ENCODE measurements around the gene CCR6.

CCR6 gene

DNA sequence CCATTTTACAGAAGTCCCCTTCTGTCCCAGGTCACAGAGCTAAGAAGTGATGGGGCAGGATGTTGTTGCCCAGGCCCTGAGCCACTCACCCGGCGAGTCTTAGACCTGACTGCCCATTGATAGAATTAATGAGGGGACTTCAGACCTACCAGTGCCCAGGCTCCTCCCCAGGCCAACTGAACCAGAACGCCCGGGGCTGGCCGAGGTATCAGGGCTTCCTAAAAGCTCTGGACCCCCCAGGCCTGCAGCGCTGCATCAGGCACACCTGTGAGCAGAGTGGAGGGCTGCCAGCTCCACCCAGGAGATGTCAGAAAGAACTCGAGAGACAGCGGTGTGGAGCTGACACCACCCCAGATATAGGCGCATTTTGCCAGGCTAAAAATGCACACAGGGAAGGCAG is 31.4 kb downstream of the CCR6 start:
- H3K27ac ChIP-seq: no peak overlapping the region
- TF ChIP-seq, protein P1, sequence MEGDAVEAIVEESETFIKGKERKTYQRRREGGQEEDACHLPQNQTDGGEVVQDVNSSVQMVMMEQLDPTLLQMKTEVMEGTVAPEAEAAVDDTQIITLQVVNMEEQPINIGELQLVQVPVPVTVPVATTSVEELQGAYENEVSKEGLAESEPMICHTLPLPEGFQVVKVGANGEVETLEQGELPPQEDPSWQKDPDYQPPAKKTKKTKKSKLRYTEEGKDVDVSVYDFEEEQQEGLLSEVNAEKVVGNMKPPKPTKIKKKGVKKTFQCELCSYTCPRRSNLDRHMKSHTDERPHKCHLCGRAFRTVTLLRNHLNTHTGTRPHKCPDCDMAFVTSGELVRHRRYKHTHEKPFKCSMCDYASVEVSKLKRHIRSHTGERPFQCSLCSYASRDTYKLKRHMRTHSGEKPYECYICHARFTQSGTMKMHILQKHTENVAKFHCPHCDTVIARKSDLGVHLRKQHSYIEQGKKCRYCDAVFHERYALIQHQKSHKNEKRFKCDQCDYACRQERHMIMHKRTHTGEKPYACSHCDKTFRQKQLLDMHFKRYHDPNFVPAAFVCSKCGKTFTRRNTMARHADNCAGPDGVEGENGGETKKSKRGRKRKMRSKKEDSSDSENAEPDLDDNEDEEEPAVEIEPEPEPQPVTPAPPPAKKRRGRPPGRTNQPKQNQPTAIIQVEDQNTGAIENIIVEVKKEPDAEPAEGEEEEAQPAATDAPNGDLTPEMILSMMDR (conservative IDR thresholded peaks at IDR 0.05): no peak

DNA sequence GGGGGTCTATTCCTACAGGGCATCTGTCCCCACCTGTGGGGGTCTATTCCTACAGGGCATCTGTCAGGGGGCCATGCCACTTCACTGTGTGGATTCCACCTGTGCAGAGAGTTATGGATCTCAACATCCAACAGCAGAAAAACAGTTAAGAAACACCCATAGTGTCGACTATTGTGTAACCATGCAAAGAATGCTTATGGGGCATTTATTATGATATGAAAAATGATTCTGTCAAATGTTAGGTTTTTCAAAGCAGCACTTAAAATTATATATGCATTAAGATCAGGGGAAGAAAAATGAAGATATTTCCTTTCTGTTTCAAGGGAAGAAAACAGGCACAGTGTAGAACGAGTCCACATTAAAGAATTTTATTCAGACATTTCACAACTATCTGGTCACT is 32.0 kb downstream of the CCR6 start:
- TF ChIP-seq, protein P1 (conservative IDR thresholded peaks at IDR 0.05): no peak
- no peak overlapping the region for H3K27ac ChIP-seq

DNA sequence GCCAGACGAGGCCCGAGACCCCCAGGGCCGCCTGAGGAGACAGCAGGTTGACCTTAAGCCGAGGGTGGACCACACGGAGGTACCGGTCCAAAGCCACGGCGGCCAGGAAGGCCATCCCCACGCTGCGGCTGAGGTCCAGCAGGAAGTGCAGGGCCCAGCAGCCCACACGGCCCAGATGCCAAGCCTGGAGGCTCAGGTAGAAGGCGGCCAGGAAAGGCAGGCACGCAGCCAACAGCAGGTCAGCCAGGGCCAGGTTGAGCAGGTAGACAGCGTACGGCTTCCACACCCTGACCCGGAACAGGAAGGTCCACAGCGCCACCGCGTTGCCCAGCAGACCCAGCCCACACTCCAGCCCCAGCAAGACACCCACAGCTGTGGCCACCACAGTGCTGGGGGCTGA is 34.5 kb downstream of the CCR6 start:
- TF ChIP-seq, protein P1 (conservative IDR thresholded peaks at IDR 0.05): no peak
- no peak overlapping the region for H3K27ac ChIP-seq

DNA sequence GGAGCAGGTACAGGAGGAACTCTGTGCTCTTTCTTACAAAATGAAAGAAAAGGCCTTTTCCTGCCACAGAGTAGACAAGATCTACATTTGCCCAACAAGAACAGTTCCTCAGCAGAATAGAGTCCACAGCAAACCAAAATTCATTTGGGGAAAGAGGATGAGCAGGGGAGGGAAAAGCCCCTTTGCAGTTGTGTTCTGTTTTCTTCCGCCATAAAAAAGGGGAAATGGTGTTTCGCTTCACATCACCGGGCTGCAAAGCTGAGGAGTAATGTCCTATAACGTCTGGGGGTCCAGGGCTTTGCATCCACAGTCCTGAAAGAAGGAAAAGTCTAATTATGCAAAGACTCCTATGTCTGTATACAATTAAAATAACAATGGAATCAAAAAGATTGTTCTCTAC is 35.0 kb downstream of the CCR6 start, which contains the start of gene GPR31:
TSS of gene GPR31 (minus strand) at position 118 of the 400 bp plus-strand sequence. CDS start 149 bp downstream, outside the sequence.
- TF ChIP-seq, protein P1 (conservative IDR thresholded peaks at IDR 0.05): no peak

DNA sequence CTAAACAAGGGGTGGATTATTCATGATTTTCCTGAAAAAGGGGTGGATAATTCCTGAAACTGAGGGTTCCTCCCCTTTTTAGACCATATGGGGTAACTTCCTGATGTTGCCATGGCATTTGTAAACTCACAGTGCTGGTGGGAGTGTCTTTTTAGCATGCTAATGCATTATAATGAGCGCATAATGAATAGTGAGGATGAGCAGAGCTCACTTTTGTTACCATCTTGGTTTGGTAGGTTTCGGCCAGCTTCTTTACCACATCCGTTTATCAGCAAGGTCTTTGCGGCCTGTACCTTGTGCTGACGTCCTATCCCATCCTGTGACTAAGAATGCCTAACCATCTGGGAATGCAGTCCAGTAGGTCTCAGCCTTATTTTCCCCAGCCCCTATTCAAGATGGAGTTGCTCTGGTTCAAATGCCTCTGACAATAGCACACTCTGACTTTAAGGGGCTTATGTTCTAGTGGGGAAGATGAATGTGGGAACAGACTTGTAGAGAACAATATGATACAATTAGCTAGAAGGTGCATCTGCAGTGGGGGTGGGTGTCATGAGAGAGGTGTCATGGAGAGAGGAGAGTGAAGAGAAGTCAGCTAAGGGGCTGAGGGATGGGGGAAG is 39.1 kb downstream of the CCR6 start:
- no peak overlapping the region for H3K27ac ChIP-seq
- TF ChIP-seq, protein P1 (conservative IDR thresholded peaks at IDR 0.05): no peak

More for the DNA sequence above, 35.0 kb downstream of the CCR6 start, which contains the start of gene GPR31:
- no peak within 1 kb of the TSS for H3K27ac ChIP-seq

DNA sequence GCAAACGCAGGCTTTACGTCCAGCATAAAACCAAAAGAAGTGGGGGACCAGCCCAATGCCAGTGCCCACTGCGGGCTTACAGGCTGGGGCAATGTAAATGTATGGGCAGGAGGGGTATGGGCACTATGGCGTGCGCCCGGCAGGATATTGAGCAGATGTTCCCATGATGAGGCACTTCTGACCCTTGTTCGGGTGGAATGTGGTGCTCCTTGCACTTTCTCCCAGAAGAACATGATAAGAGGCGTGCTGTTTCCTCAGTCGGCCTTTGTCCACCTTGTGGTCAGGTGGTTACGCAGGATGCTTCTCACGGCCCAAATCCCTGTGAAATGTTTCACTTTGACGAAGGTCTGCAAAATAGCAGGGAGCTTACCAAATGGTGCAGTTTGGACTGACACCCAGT is 39.7 kb downstream of the CCR6 start:
- H3K27ac ChIP-seq: no peak overlapping the region
- TF ChIP-seq, protein P1 (conservative IDR thresholded peaks at IDR 0.05): no peak

DNA sequence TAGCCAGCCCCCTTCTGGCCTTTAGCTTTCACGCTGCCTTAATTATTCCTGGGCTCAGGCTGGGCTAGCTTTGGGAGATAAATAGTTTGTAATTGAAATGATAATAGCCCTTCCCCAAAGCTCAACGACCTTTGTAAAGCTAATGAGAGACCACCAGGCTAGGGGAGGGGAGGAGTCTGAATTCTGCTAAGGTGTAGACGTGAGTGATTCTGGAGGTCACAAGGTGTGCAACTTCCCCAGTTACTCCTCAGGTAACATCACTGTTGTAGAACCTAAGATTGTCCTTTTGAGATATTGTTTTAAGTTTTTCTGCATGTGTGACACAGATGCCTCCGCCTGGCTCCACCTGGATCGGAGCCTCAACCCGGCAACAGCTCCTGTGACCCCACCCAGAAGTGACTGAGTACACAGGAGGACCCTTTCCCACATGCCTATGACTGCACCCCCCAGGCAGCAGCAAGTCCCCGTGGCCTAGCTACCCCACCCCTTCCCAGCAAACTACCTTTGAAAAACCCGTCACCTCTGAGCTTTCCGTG is 40.6 kb downstream of the CCR6 start:
- no peak overlapping the region for H3K27ac ChIP-seq
- TF ChIP-seq, protein P1 (conservative IDR thresholded peaks at IDR 0.05): no peak
